Stimulated activated CD8-positive, alpha-beta memory T cell treated with anti-CD3 and anti-CD28 coated beads, Interleukin-2, amount 100 ng/mL, for 48 hours (primary cell): ENCODE data around the gene NLN.
"Not testable (repeated sequence)": the region's sequence is repeated elsewhere in the genome, so short reads cannot be mapped to it uniquely, and the experiment has no call there.

Experiments used
- DNase-seq, 2 donors: peaks; one replicate each; pipeline ENCODE4 v3.0.0-alpha.2; 2020; ENCODE audit warnings: low read depth in 2 of 2

The NLN gene

DNA sequence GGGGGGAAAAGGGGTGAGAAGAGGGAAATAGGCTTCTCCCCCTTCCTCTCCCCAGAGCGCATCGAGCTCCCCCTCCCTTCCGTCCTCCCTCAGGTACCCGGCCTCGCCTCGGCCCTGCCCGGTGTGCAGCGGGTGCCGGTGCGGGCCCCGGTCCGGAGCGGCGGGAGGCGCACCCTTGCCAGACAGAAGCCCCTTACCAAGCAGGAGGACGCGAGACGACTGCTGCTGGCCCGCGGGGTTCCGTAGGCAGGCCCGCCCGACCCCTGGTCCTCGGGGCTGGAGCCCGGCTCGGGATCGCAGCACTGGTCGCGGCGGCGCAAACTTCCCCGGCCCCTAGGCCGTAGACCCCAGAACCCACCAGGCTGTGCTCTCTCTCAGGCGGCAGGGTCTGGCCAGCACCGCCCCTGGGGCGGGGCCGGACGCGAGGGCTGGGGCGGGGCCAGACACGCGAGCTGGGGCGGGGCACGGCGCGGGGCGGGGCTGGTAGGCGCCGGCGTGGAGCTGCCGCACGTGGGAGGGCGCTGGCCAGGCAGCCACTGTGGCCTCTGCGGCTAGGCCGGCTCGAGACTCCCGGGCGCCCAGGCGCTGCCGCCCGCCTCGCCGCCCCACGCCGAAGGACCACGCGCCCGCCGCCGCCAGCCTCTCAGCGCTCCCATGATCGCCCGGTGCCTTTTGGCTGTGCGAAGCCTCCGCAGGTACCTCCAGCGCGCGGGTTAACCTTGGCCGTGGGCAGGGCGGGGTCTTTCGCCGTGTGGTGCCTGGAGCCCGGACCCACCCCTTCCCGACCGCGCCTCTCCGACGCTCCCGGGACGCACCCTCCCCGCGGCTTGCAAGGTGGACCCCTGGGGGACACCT, at the start of gene NLN, which contains the start of gene SGTB:
Gene NLN, plus strand, starts transcription at position 486 of the 855 bp plus-strand sequence. Its CDS starts 169 bp downstream, at position 655.
Gene SGTB, minus strand, starts transcription at position 390 of the 855 bp plus-strand sequence. CDS start 1,302 bp downstream, outside the sequence.
- DNase-seq = peak; percentile 76 to 80

DNA sequence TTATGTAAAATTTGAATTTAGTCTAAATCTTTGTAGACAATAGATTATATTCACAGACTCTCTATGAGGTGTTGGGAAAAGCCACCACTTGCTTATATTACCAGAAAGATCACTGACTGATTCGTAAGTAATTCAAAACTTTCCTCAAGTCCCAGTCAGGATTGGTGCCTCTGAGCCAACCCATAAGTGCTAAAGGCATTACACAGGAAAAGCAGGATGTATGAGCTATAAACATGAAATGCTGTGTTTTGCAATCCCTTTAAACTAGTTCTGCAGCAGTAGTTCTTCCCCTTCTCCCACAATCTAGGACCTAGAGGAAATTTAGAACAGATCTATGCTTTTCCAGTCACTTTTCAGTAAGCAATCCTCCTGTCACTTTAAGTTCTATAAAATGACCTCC, 49.2 kb upstream of the NLN start:
- DNase-seq = no peak

DNA sequence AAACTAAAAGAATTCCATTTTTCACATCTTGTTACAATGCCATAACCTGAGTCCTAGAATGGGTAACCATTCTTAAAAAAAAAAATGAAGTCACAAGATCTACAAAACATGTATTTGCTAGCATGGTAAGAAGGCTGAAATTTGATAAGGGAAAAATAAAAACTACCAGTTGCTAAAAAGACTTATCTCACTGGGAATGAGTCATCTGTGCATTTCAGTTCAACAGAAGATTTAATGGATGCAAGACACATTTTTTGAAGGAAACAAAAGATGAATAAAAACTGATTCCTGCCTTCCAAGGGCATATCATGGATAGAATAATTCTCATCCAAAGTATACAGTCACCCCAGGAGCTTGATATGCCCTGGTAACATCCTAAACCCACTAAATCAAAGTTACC, 47.3 kb upstream of the NLN start:
- DNase-seq = no peak

DNA sequence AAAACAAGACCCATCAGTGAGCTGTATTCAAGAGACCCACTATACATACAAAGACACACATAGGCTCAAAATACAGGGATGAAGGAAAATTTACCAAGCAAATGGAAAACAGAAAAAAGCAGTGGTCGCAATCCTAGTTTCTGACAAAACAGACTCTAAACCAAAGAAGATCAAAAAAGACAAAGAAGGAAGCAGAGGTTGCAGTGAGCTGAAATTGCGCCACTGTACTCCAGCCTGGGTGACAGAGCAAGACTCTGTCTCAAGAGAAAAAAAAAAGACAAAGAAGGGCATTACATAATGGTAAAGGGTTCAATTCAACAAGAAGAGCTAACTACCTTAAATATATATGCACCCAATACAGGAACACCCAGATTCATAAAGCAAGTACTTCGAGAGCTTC, 45.9 kb upstream of the NLN start:
- DNase-seq = not testable (repeated sequence)

DNA sequence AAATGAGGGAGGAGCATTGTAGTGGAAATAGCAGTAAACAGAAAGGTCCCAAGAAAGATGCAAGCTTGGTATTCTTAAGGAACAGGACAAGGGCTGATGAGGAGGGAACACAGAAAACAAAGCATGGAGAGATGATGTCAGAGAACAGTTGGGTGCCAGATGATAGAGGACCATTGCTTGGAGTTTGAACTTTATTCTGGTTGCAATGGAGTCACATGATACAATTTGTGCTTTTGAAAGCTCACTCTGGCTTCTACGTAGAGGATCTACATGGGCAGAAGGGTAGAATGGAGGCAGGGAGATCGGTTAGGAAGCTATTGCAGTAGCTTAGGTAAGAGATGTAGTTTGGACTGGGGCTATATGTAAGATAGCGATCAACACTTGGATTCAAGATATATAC, 39.9 kb upstream of the NLN start:
- DNase-seq = no peak

DNA sequence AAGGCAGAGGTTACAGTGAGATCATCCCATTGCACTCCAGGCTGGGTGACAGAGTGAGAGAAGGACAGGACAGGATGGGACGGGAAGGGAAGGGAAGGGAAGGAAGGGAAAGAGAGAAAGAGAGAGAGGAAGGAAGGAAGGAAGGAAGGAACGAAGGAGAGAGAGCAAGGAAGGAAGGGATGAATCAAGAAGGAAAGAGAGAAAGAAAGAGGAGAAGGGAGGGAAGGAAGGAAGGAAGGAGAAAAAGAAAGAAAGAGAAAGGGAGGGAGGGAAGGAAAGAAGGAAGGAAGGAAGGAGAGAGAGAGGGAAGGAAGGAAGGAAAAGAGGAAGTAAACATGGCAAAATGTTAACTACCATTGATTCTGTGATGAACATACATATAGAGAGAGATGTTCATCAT, 28.9 kb upstream of the NLN start:
- no peak for DNase-seq

DNA sequence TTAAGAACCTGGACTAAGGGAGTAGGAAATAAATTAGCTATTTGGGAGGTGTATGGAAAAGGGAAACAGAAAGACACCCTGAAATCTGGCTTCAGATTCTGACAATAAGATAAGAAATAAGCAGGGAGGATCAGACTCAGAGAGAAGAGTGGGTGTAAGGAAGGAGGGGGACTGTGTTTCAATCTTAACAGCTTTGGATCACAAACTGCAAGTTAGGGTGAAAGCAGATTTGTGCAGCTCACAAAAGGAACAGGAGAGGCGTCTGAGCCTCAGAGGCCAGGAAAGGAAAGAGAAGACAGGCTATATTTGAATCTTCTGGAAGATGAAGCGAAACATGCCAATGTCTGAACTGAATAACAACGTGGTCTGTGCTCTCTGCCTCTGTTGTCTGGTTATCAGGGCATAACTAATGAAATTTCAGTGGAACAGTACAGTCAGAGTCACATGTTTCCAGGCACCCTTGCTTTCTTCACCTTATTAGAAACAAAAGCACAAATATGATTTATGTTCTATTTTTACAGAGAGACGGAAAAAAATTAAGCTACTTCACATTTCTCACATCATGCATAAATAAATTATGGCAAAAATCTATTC, 26.7 kb upstream of the NLN start:
- DNase-seq = no peak

DNA sequence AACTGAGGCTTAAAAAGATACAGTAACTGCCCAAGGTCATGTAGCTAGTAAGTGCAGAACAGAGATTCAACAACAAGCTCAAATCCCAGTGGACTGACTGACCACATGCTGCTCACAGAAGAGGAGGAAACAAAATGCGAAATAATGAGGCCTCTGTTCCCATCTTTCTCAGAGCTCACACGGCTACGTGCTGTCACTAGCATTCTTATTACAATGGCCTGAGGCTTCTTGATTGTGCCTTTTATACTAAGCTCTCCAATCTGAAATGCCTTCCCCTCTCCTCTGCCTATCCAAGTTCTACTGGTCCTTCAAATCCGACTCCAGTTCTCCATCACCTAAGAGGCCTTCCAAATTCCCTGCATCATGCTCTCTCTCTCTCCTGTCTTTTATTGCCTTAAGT, 26.1 kb upstream of the NLN start:
- DNase-seq = no peak

DNA sequence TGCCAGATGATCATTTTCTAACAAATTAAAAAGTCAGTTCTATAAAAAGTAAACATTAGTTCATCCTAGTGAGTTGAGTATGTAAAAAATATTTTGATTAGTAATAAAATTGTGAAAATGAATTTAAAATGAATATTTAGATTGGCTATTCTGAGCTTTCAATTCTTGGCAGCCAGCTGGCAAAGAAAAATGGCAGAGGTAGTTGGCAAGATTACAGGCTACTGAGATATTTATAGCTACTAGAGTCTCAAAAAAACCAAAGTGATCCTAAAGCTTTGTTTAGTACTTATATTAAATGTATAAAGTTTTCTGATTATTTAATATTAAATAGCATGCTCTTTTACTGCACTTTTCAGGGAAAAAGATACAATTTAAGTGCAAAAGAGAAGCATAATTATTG, 25.1 kb upstream of the NLN start:
- no peak for DNase-seq

DNA sequence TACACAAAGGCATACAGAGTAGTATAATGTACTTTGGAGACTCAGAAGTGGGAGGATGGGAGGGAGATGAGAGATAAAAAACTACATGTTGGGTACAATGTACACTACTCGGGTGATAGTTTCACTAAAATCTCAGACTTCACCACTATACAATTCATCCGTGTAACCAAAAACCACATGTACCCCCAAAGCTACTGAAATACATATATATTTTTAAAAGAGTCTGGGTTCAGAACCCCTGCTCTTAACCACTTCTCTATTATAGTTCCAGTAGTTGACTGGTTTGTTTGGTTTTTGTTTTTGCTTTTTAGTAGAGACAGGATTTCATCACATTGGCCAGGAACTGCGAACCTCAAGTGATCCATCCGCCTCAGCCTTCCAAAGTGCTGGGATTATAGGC, 22.7 kb upstream of the NLN start:
- no peak for DNase-seq

DNA sequence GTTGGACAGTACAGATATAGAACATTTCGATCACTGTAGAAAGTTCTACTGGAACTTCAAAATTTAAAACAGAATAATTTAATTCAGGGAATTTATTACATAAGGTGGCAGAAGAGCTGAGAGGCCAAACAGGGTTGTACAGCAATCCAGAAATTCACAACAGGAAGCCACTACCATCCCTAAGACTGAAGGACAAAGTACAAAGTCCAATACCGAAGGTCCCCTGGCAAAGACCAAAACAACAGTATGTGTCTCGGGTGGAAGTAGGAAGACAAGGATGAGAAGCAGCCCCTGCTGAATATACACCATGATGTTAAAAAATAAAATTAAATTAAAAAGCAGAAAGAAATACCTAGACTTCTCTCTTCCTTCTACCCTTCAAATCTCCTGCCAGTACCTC, 20.0 kb upstream of the NLN start:
- no peak for DNase-seq

DNA sequence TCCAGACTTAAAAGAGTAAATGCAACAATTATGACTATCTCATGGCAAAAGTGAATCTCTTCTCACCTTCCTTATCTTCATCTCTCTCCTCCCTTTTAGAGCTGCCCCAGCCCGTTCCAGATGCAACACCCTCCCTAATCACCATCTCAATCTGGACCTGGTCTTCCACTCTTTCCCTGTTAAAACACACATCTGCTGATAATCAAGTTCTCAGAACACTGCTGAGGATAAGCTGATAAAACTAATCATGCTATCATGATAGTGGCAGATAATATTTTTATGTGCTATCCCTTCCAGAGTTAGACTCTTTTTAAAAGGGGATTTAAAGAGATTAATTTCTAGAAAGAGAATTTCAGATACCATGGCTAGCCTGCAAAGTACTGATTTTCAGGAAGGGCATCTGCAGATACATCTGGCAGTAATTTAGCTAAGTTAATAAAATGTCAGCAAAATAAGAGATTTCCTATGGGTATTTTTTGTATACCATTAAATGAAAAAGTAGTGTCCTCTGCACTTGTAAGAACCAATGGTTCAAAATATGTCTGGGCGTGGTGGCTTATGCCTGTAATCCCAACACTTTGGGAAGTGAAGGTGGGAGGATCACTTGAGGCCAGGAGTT, 17.3 kb upstream of the NLN start:
- DNase-seq = no peak

DNA sequence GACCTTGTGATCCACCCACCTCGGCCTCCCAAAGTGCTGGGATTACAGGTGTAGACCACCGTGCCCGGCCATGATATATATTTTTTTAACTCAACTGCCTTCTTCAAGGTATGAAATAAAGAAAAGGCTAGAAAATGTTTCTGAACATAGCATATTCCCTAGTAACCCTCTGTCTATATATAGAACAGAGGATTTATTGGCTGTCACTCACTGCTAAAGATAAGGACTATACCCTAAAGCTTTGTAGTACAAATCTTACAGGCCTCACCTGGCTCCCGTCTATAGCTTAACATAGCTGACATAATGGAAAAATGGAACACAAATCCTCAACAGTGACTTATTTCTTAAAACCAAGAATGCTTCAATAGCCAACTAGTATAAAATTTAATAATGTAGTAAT, 14.3 kb upstream of the NLN start:
- DNase-seq = no peak

DNA sequence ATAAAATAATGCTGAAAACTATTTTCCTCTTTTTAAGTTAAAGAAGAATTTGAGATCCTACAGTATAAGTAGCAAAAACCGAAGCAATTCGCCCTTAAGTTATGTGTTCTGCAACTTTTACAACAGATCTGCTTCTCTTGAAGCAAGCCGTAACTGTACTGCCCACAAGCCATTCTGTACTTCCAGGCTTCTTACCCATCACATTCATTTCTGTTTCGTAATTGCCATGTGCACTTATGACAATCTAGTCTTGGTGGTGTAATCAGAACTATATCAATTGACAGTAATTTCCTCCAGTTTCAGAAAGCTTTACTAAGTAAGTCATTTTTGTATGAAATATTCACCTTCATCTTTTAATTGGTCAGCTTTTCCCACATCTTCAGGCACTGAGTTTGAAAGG, 13.9 kb upstream of the NLN start:
- DNase-seq = no peak

DNA sequence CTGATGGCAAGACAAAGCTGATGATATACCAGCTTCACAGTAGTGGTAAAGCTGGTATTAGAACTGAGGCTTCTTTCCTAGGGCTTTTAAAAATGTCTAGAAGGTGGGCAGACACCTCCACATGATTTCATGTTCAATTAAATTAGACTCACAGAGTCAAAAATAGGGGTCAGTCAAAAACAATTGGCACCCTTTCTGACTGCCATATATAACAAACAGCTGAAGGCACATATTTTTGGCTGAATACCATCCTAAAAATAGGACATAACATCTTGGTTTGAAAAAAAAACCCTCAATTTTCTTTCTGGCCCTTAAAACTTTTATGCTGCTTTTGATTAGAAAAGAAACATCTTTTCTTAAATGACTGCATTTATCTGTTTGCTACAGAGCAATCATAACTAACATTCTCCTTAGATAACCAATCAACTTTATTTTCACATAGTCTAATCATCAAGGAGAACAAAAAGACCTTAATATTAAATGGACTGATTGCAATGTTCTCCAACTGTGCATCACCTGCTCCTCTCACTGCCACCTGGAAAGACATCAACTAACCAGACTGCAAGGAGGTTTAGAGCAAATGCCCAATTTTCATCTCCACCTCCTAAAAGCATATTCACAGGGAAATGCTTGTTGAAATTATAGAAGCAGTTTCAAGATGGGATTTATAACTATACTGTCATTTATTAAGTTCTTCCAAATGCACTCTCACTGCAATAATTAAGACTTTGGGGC, 3.3 kb upstream of the NLN start:
- no peak for DNase-seq

DNA sequence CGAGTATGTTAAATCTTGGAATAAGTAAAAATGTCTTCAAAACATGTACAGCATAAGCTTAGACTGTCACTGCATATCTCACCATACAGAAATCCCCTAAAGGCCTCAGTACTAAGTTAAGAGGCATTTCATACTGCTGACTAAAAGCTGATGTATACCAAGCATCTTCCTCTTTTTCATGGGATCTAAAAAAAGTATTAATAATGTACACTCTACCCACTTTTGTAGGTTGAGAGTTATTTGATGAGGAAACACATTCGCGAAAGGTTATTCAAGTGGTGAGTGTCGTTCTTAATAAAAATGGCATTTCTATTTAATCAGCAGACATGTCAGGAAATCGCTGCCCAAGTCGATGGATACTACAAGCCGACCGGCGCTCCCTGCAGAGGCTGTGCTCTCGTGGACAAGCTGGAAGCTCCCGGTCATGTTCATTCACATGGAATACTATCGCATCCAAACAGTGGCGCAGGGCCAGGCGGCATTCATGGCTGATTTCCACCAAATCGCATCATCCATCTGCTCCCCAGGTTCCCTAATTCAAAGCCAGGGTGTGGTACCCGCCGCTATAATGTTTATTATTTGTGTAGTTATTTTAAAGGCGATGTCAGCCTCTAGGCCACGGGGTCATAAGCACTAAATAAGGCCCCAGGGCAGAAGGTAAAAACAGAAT, 820 bp upstream of the NLN start:
- no peak for DNase-seq

DNA sequence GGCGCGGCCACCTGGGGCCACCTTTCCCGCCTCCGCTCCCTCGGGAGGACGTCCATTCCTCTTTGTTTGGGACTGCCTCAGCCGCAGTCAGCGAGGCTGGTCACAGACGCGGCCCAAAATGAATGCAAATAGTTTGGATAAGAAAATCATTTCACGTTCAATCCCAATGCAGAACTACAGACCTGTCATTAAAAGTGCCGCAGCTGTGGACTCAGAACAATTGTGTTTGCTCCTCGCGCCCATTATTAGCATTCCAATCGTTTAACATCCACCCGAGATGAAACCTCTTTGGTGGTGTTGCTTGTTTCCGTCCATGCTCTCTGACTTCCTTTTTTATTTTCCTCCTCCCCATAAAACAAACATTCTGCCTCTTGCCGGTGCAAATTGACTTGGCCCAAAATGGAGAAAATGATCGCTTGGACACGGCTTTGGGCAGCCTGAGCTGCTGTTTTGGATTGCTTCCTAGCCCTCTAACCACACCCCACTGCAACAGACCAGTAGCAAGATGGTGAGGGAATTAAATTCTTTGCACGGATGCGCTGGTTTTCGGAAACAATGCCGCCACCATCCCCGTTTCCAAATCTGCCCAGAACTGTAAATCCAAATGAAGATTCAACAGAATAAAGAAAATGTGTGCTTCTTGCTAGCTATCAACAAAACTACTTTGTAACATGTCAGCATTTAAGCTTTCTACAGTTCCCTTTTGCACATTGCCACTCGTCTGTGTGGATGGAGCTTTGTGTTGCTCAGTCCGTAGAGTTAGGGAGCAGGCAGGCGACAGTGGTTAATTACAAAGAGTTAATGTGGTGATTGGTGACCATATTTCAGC, 784 bp downstream of the NLN start:
- no peak for DNase-seq

DNA sequence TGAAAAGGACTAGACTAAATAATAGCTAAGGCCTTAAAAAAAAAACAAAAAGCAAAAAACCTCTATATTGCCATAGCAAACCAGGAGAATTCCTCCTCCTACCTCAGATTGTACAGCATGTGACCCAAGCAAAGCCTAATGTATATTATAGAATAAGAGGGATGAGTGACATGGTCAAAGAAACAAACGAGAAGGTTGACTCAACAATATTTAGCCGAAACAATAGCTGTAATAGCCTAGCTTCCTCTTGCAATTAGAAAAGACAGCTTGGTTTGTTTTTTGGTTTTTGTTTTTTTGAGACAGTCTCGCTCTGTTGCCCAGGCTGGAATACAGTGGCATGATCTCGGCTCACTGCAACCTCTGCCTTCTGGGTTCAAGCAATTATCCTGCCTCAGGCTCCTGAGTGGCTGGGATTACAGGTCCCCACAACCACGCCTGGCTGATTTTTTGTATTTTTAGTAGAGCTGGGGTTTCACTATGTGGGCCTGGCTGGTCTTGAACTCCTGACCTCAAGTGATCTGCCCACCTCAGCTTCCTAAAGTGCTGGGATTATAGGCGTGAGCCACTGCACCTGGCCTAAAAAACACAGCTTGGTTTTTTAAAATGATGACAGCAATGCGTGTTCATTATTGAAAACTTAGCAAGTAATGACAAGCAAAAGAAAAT, 5.6 kb downstream of the NLN start:
- no peak for DNase-seq

DNA sequence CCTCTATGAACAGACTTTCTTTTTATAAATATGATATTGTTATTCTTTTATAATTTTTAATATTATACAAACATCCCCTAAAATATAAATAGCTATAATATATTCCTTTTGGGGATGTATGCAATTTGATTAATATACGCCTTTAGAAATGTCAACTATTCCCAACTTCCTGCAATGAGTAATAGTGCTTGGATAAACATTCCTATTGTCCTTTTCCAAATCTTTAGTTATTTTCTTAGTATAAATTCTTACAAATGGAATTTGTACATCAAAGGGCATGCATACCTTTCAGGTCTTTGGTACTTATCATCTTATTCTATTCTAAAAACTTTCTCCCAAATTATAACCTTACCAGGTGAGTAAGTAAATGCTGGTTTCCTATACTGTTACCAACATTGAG, 6.2 kb downstream of the NLN start:
- no peak for DNase-seq

DNA sequence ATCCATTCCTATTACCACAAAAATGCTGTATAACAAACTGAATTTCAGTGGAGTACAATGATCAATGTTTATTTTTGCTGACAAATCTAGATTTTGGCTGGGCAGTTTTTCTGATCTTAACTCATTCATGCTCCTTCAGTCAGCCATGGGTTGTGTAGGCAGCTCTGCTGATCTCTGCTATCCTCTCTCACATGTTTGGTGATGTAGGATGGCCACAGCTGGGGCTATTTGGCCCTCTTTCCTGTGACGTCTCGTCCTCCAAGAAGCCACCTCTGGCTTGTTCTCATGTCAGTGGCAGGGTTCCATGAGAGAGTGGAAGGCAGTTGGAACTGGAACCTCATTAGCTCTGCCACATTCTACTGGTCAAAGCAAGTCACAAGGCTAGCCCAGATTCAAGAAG, 8.9 kb downstream of the NLN start:
- DNase-seq = no peak
